Uterus (tissue), 4 donors: ENCODE measurements around the gene CRIM1. TPM values are rescaled to one million over a fixed set of nuclear protein-coding genes. Genes with fewer than 3 reads are reported as not detected.

Experiments used
- DNase-seq, 2 donors: peaks; one replicate each; pipeline ENCODE4 v3.0.0-alpha.2; 2019 to 2020
- H3K27ac ChIP-seq, 2 donors: fragments of 200-600 bp; sonication (generic); 1 replicate in 1 of 2; 2 replicates in 1 of 2; pipeline ENCODE4 v1.5.1; 2016 to 2018
- H3K27me3 ChIP-seq, 2 donors: fragments of 200-600 bp; sonication (generic); one replicate each; pipeline ENCODE4 v1.5.1; 2018 to 2019; ENCODE audit warnings: control low read depth in 1 of 2
- H3K36me3 ChIP-seq, 2 donors: fragments of 200-600 bp; sonication (generic); one replicate each; pipeline ENCODE4 v1.5.1; 2019; ENCODE audit warnings: control low read depth in 1 of 2
- H3K4me1 ChIP-seq, 2 donors: fragments of 200-600 bp; sonication (generic); one replicate each; pipeline ENCODE4 v1.5.1; 2018 to 2019; ENCODE audit warnings: control low read depth in 1 of 2
- H3K4me3 ChIP-seq, 2 donors: fragments of 200-600 bp; sonication (generic); 1 replicate in 1 of 2; 2 replicates in 1 of 2; pipeline ENCODE4 v1.5.1; 2018 to 2019; ENCODE audit warnings: mild to moderate bottlenecking in 1 of 2
- H3K9me3 ChIP-seq, 2 donors: fragments of 200-600 bp; sonication (generic); one replicate each; pipeline ENCODE4 v1.5.1; 2019; ENCODE audit warnings: control low read depth in 1 of 2
- POLR2A ChIP-seq, 2 donors: fragments of 450-650 bp; IDR thresholded peaks; one replicate each; pipeline ENCODE4 v1.6.1; 2016; ENCODE audit warnings: antibody characterized with exemption in 2 of 2, mild to moderate bottlenecking in 1 of 2, moderate library complexity in 1 of 2
- intact Hi-C: fragments of 100-400 bp; cut with DNase I; formaldehyde crosslinking; loops from one replicate; pipeline ENCODE4 v1.15.1; 2023; ENCODE audit warnings: low total_unique reads
- total RNA-seq, 4 donors: library from RNA; depleted of rRNA in 3 of 4; stranded (reverse); fragments of >200 nt in 3 of 4; gene quantifications; one replicate each; pipeline versions ENCODE4 v1.1.0 to v1.2.4, GENCODE V29; 2014 to 2023
- TF ChIP-seq, protein P1 (sequence below), 4 experiments: fragments of 200-600 bp in 2 of 4; fragments of 450-650 bp in 2 of 4; sonication (generic) in 2 of 4; IDR thresholded peaks; one replicate each; pipeline ENCODE4 v1.5.1; 2016 to 2019; ENCODE audit warnings: antibody characterized with exemption in 4 of 4, mild to moderate bottlenecking in 2 of 4, moderate library complexity in 1 of 4
- donor health status: DM: yes; HTN: yes; CAD: no.

Gene CRIM1
- total RNA-seq, 4 donors from 2014 or later: 51.2 to 168 (median 66.6) TPM

- no peaks in the 10 kb centered on the region for H3K36me3 ChIP-seq
- TF ChIP-seq POLR2A (IDR thresholded peaks at IDR 0.05): no peak
- TF ChIP-seq, protein P1, sequence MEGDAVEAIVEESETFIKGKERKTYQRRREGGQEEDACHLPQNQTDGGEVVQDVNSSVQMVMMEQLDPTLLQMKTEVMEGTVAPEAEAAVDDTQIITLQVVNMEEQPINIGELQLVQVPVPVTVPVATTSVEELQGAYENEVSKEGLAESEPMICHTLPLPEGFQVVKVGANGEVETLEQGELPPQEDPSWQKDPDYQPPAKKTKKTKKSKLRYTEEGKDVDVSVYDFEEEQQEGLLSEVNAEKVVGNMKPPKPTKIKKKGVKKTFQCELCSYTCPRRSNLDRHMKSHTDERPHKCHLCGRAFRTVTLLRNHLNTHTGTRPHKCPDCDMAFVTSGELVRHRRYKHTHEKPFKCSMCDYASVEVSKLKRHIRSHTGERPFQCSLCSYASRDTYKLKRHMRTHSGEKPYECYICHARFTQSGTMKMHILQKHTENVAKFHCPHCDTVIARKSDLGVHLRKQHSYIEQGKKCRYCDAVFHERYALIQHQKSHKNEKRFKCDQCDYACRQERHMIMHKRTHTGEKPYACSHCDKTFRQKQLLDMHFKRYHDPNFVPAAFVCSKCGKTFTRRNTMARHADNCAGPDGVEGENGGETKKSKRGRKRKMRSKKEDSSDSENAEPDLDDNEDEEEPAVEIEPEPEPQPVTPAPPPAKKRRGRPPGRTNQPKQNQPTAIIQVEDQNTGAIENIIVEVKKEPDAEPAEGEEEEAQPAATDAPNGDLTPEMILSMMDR (IDR thresholded peaks at IDR 0.05): no peak
- H3K4me3 ChIP-seq: no peak overlapping the region
- peak overlapping the region in 1 of 2 donors; percentile 73 for H3K27ac ChIP-seq
- no peak for DNase-seq
- no peaks in the 10 kb centered on the region for H3K27me3 ChIP-seq
- H3K4me1 ChIP-seq: peaks cover 0 to 5% of the 10 kb centered on the region in 2 donors
- intact Hi-C loops: no loop called here
- H3K9me3 ChIP-seq: no peaks in the 10 kb centered on the region
Measured at GRCh38 chr2:36478999-36479398, 123.4 kb downstream of the CRIM1 start.

- H3K4me1 ChIP-seq: peaks cover 0 to 5% of the 10 kb centered on the region in 2 donors
- no peak overlapping the region for H3K27ac ChIP-seq
Measured at GRCh38 chr2:36479406-36479805, 123.8 kb downstream of the CRIM1 start.

GRCh38 chr2:36480028-36480427 lies 124.5 kb downstream of the CRIM1 start:
- H3K27me3 ChIP-seq: no peaks in the 10 kb centered on the region
- no peaks in the 10 kb centered on the region for H3K9me3 ChIP-seq
- no peak overlapping the region for H3K27ac ChIP-seq
- DNase-seq: no peak
- no peaks in the 10 kb centered on the region for H3K36me3 ChIP-seq
- intact Hi-C loops: no loop called here
- peaks cover under 1 to 5% of the 10 kb centered on the region in 2 donors for H3K4me1 ChIP-seq
- TF ChIP-seq POLR2A (IDR thresholded peaks at IDR 0.05): no peak
- TF ChIP-seq, protein P1 (IDR thresholded peaks at IDR 0.05): no peak
- no peak overlapping the region for H3K4me3 ChIP-seq

More at GRCh38 chr2:36479406-36479805, 123.8 kb downstream of the CRIM1 start:
- H3K9me3 ChIP-seq: no peaks in the 10 kb centered on the region
- H3K36me3 ChIP-seq: no peaks in the 10 kb centered on the region
- intact Hi-C loops: no loop called here
- no peaks in the 10 kb centered on the region for H3K27me3 ChIP-seq
- no peak overlapping the region for H3K4me3 ChIP-seq
- no peak for DNase-seq
- no peak for TF ChIP-seq POLR2A (IDR thresholded peaks at IDR 0.05)
- TF ChIP-seq, protein P1 (IDR thresholded peaks at IDR 0.05): no peak

DNA sequence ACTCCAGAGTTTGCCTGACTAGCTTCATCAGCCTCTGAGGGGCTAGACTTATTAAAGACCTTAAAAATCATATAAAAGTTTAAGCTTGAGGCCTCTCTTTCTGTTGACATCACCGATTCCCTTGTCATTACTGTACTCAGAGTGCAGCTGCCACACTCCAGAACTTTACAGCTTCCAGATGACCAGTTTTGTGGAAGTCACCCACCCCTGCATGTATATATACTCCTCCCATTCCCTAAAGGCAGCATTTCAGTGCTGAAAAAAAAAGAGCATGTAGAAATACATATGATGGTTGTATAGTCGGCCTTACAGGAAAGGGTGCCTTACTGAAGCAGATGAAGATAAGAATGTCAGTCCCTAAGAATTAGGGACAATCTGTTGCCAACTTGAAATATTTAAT lies 125.1 kb downstream of the CRIM1 start:
- H3K36me3 ChIP-seq: no peaks in the 10 kb centered on the region
- no peak for TF ChIP-seq POLR2A (IDR thresholded peaks at IDR 0.05)
- TF ChIP-seq, protein P1 (IDR thresholded peaks at IDR 0.05): no peak
- no peak overlapping the region for H3K27ac ChIP-seq
- intact Hi-C loops: no loop called here
- no peaks in the 10 kb centered on the region for H3K9me3 ChIP-seq
- H3K4me3 ChIP-seq: no peak overlapping the region
- H3K4me1 ChIP-seq: peaks cover 5 to 7% of the 10 kb centered on the region in 2 donors
- no peaks in the 10 kb centered on the region for H3K27me3 ChIP-seq
- DNase-seq: no peak

DNA sequence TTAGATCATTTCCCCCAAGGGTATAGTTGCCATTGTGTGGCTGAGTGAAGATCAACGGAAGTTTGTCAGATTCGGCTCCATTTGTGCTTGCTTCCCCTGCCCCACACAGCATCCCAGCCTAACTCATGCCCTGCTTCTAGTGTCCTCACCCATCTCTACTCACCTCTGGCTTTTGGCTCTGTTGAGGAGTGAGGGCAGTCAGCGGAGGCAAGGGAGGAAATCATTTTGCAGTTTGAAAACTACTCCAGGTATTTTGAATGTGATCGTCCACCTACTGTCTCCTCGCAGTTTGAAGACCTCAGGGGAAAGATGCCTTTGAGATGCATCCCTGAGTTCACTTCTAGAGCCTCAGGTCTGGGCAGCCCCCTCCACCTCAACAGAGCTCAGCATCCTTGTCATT lies 126.1 kb downstream of the CRIM1 start:
- no peak for TF ChIP-seq POLR2A (IDR thresholded peaks at IDR 0.05)
- TF ChIP-seq, protein P1 (IDR thresholded peaks at IDR 0.05): no peak
- Histone ChIP-seq H3K27me3 (no peaks in the 10 kb centered on the region), H3K36me3 (no peaks in the 10 kb centered on the region), H3K9me3 (no peaks in the 10 kb centered on the region), H3K4me3 (no peak overlapping the region), H3K4me1 (peaks cover 5 to 12% of the 10 kb centered on the region in 2 donors), H3K27ac (no peak overlapping the region)
- intact Hi-C loops: no loop called here
- DNase-seq: no peak
